Fibroblast of skin of back (primary cell): ENCODE results near the gene KLHL30. TPM values are rescaled to one million over a fixed set of nuclear protein-coding genes. Genes with fewer than 3 reads are reported as not detected.
A peak's percentile ranks its signal among the peaks of the same experiment; 100 is the strongest.

ENCODE experiments used
- DNase-seq: peaks from one replicate; pipeline ENCODE4 v3.0.0-alpha.2; 2013
- polyA plus RNA-seq, 2 experiments: library from polyadenylated mRNA; unstranded; fragments of 120-200 nt; gene quantifications; one replicate each; pipeline ENCODE4 v1.2.1, GENCODE V29; 2013; ENCODE audit not compliant: insufficient read length in 2 of 2

KLHL30 gene, protein sequence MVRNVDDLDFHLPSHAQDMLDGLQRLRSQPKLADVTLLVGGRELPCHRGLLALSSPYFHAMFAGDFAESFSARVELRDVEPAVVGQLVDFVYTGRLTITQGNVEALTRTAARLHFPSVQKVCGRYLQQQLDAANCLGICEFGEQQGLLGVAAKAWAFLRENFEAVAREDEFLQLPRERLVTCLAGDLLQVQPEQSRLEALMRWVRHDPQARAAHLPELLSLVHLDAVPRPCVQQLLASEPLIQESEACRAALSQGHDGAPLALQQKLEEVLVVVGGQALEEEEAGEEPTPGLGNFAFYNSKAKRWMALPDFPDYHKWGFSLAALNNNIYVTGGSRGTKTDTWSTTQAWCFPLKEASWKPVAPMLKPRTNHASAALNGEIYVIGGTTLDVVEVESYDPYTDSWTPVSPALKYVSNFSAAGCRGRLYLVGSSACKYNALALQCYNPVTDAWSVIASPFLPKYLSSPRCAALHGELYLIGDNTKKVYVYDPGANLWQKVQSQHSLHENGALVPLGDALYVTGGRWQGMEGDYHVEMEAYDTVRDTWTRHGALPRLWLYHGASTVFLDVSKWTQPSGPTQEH
- polyA plus RNA-seq (2013, experiment 1 of 2; ENCODE audit: insufficient read length): 1.6 TPM
- polyA plus RNA-seq (2013, experiment 2 of 2; ENCODE audit: insufficient read length): 3.8 TPM

DNA sequence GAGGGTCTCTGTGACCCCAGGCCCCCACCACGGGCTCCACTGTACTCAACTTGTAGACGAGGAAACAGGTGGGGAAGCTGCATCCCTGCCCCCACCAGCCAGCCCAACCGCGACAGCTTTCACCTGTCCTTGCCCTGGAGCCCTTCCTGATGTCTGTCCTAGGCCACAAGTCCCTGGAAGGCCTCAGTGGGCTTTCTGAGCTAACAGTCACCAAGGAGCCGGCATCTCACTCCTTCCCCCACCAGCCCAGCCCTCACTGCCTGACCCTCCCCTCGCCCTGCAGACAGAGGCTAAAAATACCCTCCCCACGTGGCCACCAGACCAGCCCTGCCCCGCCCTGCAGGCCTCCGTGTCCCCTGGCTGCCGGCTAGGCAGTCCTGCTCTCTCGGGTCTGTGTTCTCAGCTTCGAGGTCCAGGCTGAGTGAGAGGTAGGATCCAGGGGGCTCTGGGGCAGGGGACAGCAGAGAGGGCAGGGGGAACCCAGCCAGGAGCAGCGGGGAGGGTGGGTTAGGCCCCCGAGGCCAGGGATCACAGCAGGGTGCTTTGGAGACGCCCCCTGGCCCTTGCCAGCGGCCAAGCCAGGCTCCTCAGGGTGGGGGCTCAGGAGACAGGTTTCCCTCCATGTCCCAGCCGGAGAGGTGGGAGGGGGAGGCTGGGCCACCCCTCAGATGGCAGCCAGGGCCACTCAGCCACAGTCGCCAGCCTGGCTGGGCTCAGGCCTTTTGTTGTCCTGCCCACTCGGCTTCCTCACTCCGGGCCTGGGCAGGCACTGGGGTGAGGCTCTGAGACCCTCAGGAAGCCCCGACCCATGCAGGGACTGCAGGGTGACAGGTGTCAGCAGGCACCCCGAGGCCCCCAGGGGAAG is at the start of gene KLHL30:
Gene KLHL30, plus strand, starts transcription at position 338 of the 865 bp plus-strand sequence. CDS start 2,087 bp downstream, outside the sequence.
- DNase-seq: peak; percentile 44

DNA sequence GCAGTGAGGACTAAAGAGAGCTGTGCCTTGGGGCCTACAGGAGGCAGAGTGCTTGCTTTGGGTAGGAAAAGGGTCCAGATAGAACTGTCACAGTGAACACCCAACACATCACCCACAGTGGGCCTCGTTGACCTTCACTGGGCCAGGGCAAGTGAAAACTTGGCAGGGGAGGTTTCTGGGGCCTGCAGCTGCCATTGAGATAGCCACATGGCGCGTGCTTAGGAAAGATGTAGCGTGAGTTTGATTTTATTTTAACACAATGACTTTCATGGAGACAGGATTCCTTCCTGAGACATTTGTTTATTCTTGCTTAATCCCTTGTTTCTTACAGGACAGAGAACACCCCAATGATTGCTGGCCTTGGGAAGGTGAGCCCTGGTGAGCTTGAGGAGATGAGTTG is 47.6 kb upstream of the KLHL30 start:
- no peak for DNase-seq

DNA sequence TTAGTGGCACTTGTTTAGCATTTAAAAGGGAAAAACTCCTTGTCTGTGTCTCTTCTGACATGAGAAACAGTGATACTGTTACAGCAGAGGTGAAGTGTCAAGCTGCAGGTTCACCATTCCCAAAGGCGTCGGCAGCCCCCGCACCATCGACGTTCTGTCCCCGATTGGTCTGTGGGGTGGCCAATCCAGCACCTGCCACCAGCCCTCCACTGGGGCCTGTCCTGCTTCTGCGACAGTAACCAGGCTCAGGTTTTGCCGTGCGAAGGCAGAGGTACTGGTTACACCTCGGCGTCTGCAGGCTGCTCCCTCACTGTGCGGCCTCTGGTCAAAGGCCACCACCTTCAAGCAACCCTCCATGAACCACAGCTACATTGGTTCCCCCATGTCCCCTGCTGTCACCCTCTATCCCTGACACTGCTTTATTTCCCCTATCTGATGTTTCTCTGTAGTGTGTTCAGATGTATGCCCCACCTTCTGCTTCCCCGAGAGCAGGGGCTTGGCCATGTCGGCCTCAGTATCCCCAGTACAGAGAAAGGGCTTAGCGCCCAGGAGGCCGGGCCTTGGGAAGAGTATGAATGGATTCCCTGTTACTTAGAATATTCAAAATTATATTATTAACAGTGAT is 46.9 kb upstream of the KLHL30 start:
- no peak for DNase-seq

DNA sequence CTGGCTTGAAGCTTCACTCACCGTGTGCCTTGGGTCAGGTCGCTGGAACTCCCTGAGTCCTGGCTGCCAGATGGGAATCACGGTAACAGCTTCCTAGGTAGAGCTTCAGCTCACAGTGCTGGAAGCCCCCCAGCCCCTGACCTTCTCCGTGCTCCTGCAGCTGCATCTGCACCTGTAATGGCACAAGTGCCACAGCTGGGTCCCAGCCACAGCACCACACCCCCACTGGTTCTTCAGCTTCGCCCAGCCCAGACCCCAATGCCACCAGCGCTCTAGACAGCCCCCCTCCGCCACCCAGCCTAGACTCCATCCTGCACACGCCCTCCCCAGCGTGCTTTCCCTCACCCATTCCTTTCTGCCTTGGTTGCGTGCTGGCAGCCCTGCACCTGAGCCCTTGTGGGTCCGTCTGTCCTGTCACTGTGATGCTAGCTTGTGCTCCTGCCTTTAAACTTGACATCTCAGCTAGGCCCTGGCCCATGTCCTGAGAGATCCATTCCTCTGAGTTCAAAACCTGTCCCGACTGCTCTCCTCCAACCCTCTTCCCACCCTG is 45.9 kb upstream of the KLHL30 start:
- no peak for DNase-seq

DNA sequence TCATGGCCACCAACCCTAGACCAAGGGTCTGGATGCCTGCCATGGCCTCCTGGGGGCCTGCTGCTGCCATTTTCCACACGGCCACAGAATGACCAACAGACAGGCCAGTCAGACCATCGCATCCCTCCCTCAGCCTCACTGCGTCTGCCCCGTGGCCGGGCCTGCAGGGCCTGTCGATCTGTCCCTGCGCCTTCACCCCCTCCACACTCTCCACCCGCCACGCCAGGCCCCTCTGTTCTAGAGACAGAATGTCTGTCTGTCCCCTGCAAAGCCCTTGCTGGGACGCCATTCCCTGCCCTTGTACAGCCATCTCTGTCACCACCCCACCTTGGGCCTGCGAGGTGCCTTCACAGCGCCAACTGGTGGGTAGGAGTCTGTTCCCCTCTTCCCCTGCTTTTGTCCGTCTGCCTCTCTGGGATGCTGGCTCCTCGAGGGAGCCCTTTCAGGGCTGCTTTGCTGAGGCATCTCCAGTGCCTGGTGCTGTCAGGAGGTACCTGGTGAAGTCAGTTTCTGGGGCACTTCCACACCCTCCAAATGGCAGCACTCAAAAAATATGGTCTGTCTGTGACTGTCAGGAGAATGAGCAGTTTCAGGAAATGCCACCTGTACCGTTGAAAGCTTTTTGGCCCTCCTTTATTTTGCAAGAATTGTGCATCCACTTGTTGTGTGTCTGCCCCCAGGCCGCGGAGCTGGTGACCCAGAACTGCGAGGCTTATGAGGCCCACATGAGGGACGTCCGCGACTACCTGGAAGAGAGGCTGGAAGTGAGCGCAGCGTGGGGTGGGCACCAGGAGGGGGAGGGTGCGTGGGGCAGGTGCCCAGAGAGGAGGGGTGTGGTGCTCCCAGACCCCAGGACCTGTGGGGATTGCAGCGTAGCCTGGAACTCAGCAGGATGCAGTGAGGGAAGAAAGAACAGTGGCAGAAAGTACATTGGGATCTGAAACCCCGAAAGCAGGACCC is 45.0 kb upstream of the KLHL30 start:
- DNase-seq: no peak

DNA sequence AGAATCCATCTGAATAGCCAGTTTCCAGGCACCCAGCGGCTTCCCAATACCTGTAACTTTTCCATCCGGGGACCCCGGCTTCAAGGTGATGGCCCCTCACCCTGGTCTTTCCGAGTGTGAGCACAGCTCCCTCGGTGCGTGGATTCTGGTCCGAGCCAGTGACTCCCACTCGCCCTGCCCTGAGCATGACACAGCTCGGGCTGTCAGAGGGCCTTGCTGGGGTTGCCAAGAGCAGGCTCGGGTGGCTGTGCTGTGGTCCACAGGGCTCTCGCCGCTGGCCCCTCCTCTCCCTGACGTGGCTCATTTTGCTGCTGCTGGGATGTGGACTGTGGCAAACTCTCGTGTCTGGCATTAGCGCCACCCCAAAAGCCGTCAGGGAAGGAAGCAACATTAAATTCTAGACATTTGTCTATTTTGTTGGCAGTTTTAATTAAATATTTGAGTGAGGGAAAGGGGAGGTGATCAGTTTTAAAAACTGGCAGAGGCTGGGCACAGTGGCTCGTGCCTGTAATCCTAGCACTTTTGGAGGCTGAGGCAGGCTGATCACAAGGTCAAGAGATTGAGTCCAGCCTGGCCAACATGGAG is 43.9 kb upstream of the KLHL30 start:
- no peak for DNase-seq

DNA sequence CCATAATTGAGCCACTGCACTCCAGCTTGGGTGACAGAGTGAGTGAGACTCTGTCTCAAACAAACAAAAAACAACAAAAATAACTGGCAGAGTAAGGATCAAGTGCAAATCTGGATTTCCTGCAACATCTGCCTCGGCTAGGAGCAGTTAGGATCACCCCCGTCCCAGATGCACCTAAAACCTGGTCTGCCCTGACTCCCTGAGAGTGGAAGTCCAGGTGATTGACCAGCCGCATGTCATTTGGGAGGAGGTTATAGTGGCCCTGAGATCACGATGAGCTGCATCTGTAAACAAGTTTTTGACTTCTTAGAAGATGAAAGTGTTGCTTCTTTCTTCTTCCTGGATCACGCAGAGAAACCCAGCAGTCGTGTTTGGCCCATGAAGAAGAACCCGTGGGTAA is 43.3 kb upstream of the KLHL30 start:
- no peak for DNase-seq

DNA sequence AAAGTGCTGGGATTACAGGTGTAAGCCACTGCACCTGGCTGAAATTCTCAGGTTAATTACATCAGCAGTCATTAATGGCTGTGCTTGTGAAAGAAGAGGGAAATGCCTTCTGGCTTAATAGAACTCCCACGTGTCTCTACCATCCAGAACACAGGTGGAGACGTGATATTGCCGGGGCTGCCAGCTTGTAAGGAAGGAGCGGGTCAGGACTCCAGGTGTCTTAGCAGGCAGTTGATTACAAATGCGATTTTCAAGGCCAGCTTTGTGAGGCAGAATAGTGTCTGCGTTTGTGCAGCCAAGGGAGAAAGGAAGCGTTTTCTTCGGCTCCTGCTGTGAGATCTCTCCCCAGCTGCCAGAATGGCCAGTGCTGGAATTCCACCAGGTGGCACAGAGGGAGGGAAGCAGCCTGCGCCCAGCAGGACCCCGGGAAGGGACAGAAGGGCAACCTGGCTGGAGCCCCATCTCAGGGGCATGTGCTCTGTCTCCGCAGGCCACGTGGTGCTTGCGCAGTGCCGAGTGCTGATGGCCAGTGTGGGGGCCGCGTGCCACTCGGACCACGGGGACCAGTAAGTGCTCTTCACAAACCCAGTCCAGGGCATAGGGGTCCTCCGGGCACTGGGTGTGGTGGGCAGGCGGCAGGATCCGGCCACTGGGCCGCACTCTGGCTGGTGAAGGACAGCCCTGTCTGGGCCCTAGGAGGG is 42.0 kb upstream of the KLHL30 start:
- no peak for DNase-seq

DNA sequence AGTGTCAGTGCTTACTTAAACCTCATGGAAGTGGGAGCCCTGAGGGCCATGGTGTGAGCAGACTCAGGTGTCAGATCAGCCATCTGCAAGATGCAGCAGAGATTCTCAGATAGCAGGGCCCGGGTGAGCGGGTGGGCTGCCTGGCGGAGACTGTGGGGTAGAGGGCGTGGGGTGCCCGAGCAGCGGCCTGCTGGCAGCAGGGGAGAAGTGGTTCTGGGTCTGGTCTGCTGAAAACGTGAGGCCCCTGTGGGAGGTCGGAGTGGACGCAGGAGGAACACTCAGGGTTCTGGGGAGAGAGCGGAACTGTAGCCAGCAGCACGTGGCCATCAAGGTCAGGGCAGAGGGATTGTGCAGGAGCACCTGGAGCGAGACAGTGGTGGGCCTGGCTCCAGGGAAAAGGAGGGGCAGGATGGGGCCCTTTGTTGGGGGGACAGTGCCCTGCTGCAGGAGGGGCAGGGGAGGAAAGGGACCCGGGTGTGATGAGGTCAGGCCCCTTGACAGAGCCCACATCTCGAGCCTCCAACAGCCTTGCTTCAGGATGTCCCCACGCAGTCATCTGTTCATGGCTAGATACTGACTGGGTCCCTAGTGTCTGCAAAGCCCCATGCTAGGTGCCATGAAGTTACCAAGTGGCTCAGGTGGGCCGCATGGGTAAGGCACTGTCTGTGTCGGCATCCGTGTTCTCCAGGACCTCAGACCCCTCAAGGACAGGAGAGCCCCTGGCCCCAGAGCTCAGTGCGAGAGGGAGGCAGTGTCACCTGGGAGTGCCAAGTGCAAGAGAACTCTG is 41.1 kb upstream of the KLHL30 start:
- DNase-seq: no peak

DNA sequence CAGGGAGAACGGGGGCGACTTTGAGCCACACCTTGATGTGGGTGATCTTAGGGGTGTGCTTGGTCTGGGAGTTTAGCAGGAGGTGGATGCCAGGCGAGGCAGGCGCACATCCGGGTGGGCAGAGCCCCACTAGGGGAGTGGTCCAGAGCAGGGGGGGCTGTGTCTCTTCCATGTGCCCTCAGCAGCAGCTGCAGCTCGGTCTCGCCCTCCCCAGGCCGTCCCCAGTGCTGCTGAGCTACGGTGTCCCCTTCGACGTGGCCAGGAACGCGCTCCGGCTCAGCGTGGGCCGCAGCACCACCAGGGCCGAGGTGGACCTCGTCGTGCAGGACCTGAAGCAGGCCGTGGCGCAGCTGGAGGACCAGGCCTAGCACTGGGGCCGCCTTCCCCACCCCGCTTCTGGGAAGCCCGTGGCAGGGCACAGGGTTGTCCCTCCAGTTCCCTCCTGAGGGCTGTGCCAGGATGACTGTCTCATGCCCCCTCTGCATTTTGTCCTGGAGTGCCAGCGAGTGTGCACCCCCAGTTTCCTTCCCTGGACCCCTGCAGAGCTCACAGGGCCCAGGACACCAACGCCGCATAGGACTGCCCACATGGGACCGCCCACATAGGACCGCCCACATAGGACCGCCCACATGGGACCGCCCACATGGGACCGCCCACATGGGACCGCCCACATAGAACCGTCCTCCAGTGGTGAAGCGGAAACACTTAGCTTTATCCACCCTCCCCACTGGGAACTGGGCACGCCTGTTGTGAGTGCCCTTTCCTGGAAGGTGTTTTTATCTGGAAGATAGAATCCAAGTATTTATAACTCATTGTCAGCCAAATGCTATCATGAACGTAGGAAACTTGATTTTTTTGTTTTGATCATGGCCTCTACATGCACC is 40.2 kb upstream of the KLHL30 start:
- peak; percentile 52 for DNase-seq

DNA sequence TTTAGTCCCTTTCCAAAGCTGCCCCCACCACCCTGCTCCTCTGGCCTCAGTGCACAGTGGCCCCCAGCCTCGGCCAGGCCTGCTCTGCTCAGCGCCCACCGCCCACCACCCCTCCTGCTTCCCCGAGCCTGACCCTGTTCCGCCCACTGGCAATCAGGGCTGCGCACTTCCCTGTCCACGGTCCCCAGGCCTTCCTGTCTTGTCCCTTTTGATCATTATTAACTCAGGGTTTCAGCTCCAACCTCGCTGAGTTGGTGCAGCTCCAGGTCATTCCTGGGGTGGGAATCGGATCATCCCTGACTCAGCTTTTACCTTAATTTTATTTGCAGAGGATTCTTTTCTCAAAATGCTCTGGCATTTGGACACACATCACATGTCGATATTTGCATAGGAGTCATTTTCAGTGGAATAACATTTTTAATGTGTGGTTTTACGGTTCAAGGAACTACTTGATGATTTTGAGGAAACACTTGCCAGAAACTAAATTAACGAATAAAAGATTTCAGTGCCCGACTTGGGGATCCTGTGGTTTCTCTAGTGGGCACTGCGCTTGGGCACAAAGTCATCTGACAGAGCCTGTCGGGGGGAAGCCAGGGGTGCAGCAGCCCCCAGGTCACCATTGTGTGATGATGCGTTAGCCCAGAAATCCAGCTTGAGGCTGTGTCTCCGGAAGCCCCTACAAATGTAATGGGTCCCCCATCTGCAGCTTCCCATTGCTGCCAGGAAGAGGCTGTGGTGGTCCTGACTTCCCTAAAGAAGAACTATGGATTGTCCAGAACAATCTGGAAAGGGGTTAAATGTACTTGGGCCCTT is 39.4 kb upstream of the KLHL30 start:
- no peak for DNase-seq

DNA sequence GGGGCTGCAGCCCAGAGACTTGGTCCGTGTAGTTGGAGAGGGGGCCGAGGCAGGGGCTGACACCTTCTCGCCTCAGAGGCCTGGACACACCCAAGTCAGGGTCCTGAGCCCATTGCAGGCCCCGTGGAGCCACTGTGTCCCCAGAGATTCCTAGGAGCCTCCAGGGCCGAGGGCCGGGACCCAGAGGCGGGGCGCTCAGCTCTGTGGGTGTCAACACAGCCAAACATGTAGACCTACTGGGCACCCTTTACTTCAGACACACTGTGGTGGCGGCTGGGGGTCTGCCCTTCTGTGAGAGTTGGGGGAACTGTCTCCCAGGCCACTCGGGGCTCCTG is 38.8 kb upstream of the KLHL30 start:
- DNase-seq: no peak

DNA sequence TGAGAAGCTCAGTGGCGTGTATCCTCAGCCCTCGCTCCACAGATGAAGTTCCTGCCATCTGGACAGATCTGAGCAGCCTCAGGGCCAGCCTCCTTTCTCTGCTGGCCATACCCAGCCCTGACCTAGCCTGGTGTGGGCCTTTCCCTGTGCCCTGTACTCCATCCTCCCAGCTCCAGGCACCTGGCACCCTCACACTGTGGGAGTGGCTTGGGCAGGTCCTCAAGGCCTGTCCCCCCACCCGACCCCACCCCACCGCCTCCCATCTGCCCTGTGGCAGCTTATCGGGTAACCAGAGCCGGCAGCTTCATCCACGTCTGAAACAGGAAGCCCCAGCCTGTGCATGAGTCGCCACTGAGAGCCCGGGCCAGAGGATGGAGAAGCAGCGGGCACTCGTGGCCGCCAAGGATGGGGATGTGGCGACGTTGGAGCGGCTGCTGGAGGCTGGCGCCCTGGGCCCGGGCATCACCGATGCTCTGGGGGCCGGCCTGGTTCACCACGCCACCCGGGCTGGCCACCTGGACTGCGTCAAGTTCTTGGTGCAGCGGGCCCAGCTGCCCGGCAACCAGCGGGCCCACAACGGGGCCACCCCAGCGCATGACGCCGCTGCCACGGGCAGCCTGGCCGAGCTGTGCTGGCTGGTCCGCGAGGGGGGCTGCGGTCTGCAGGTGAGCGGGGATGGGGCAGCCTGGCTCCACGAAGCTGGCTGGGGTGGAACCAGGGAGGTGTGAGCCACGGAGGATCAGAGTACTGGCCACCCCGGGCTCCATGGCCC is 38.2 kb upstream of the KLHL30 start, which contains the start of gene ESPNL:
Gene ESPNL, plus strand, starts transcription at position 292 of the 772 bp plus-strand sequence. Its CDS starts 80 bp downstream, at position 372.
- DNase-seq: no peak

DNA sequence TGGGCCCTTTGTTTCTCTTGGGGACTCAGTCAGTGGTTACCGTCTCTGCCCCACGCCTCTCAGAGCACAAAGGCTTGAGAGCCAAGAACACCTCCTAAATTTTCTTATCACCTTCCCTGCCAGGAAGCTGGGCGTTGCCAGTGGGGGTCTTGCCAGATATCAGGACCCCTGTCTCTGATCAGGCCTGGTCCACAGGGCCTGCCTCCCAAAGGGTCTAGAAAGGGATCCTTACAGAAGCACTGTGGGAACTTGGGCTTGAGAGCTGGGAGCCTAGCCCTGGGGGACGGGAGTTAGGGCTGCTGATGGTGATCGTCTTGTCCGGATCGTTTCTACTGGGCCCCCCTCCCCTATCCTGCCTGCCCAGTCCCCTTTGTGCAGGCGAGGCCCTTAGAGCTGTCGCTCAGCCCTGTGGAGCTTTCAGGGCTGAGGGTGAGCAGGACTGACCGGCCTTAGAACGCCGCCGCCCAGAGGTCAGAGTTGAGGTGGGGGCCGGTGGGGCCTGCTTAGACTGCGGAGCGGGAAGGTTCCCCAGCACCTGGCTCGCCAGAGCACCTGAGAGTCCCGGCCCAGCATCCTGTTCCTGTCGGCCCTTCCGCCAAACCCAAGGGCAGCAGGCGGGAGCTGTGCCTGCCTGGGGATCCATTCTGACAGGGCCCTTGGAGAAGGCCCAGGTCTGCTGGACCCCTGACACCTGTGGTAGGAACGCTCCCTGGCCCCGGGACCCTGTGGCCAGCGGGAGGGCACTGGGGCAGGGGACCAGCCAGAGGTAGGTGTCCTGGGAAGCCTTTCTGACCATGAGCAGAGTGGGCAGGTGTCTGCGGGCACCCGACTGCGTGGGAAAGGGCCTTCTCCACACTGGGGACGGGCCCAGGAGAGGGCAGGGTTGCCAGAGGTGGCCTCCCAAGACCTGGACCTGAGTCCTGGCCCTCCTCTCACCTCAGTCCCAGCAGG is 37.4 kb upstream of the KLHL30 start:
- DNase-seq: no peak
